IMR-90 (cell line): Measurements from ENCODE around the gene MAP7. TPM values are rescaled to one million over a fixed set of nuclear protein-coding genes. Genes with fewer than 3 reads are reported as not detected.

ENCODE experiments used
- ATAC-seq: fragments of 200-7000 bp; cut with Tn5 transposase; 2 replicates; pipeline ENCODE4 v1.9.1; 2020; ENCODE audit warnings: low read depth, mild to moderate bottlenecking, moderate library complexity
- BruUV-seq: library from RNA; stranded (reverse); fragments of 400-500 nt; replicated peaks from 2 replicates; lab custom pipeline; 2021; lab: Mats Ljungman, UMichigan
- CTCF ChIA-PET: fragments of 300-600 bp; formaldehyde crosslinking; extraction: SDS; loops from one replicate; lab custom pipeline; 2021; ENCODE audit warnings: antibody characterized with exemption; lab: Yijun Ruan, JAX
- POLR2A ChIA-PET: fragments of 300-600 bp; sonication (Branson Sonifier 250); formaldehyde crosslinking; loops from one replicate; lab custom pipeline; 2022; ENCODE audit warnings: antibody characterized with exemption; ENCODE audit not compliant: unreplicated experiment; lab: Charles Lee
- DNase-seq: peaks from one replicate; pipeline ENCODE4 v3.0.0; 2013
- H2AFZ ChIP-seq: replicated peaks from 2 replicates; pipeline ENCODE3; 2013; ENCODE audit warnings: low read length, mild to moderate bottlenecking; ENCODE audit not compliant: poor library complexity
- H2AK5ac ChIP-seq: 2 replicates; pipeline ENCODE4 v1.6.1; 2013; ENCODE audit warnings: low read depth, low read length, inconsistent platforms
- H2AK9ac ChIP-seq: replicated peaks from 2 replicates; pipeline ENCODE3; 2013; ENCODE audit warnings: mild to moderate bottlenecking, low read depth, low read length, moderate library complexity; ENCODE audit not compliant: poor library complexity
- H2BK120ac ChIP-seq: 2 replicates; pipeline ENCODE4 v1.6.1; 2013; ENCODE audit warnings: low read depth, low read length, inconsistent platforms
- H2BK15ac ChIP-seq: 3 replicates; pipeline ENCODE4 v1.6.1; 2013; ENCODE audit warnings: low read depth, low read length, inconsistent platforms
- H2BK20ac ChIP-seq: 2 replicates; pipeline ENCODE4 v1.6.1; 2013; ENCODE audit warnings: low read depth, mild to moderate bottlenecking, inconsistent platforms, low read length, moderate library complexity
- H2BK5ac ChIP-seq: 2 replicates; pipeline ENCODE4 v1.6.1; 2013; ENCODE audit warnings: mild to moderate bottlenecking, low read depth, low read length, inconsistent platforms; ENCODE audit not compliant: poor library complexity, severe bottlenecking
- H3K14ac ChIP-seq: replicated peaks from 2 replicates; pipeline ENCODE4 v1.6.1; 2013; ENCODE audit warnings: low read depth, low read length, inconsistent platforms
- H3K18ac ChIP-seq: 2 replicates; pipeline ENCODE4 v1.6.1; 2013; ENCODE audit warnings: low read depth, low read length, control low read depth
- H3K23ac ChIP-seq: 2 replicates; pipeline ENCODE4 v1.6.1; 2013; ENCODE audit warnings: low read depth, low read length, inconsistent platforms
- H3K27ac ChIP-seq: 2 replicates; pipeline ENCODE4 v1.5.1; 2013; ENCODE audit warnings: mild to moderate bottlenecking, control low read depth, low read length; ENCODE audit not compliant: insufficient read depth
- H3K27me3 ChIP-seq: 2 replicates; pipeline ENCODE4 v1.6.1; 2013; ENCODE audit warnings: low read length; ENCODE audit not compliant: control insufficient read depth, insufficient read depth
- H3K36me3 ChIP-seq: 2 replicates; pipeline ENCODE4 v1.6.1; 2013; ENCODE audit warnings: low read length, mixed read lengths; ENCODE audit not compliant: control insufficient read depth, insufficient read depth
- H3K4ac ChIP-seq: 2 replicates; pipeline ENCODE4 v1.6.1; 2013; ENCODE audit warnings: low read depth, low read length, inconsistent platforms
- H3K4me1 ChIP-seq: 2 replicates; pipeline ENCODE4 v1.6.1; 2013; ENCODE audit warnings: low read length, mixed read lengths; ENCODE audit not compliant: control insufficient read depth, insufficient read depth
- H3K4me2 ChIP-seq: 2 replicates; pipeline ENCODE4 v1.6.1; 2013; ENCODE audit warnings: low read depth, mild to moderate bottlenecking, control low read depth, low read length, moderate library complexity
- H3K4me3 ChIP-seq: 2 replicates; pipeline ENCODE4 v1.5.1; 2013; ENCODE audit warnings: low read depth, mild to moderate bottlenecking, control low read depth, low read length, moderate library complexity; ENCODE audit not compliant: insufficient read depth
- H3K56ac ChIP-seq: 2 replicates; pipeline ENCODE4 v1.6.1; 2013; ENCODE audit warnings: low read length, inconsistent platforms; ENCODE audit not compliant: insufficient read depth; ENCODE audit errors: extremely low read depth
- H3K79me1 ChIP-seq, 2 experiments: 2 replicates each; pipeline ENCODE4 v1.6.1; 2013; ENCODE audit warnings: low read length in 2 of 2, inconsistent platforms in 1 of 2, low read depth in 1 of 2
- H3K9ac ChIP-seq: 2 replicates; pipeline ENCODE4 v1.6.1; 2013; ENCODE audit warnings: low read depth, low read length, control low read depth
- H3K9me1 ChIP-seq: 2 replicates; pipeline ENCODE4 v1.6.1; 2013; ENCODE audit warnings: low read length, inconsistent platforms; ENCODE audit not compliant: insufficient read depth
- H3K9me3 ChIP-seq: 2 replicates; pipeline ENCODE4 v1.6.1; 2013; ENCODE audit warnings: low read length; ENCODE audit not compliant: control insufficient read depth, insufficient read depth
- H4K20me1 ChIP-seq: 2 replicates; pipeline ENCODE4 v1.6.1; 2013; ENCODE audit warnings: low read length, inconsistent platforms; ENCODE audit not compliant: insufficient read depth
- H4K5ac ChIP-seq: 2 replicates; pipeline ENCODE4 v1.6.1; 2013; ENCODE audit warnings: mild to moderate bottlenecking, low read depth, low read length, control low read depth
- H4K8ac ChIP-seq, 2 experiments: 2 replicates each; pipeline ENCODE4 v1.6.1; 2013; ENCODE audit warnings: low read depth in 2 of 2, low read length in 2 of 2, control low read depth in 1 of 2, inconsistent platforms in 1 of 2
- H4K91ac ChIP-seq: 2 replicates; pipeline ENCODE4 v1.6.1; 2013; ENCODE audit warnings: low read depth, low read length, inconsistent platforms; ENCODE audit not compliant: insufficient read depth
- BHLHE40 ChIP-seq: fragments of 150-350 bp; IDR thresholded peaks from 2 replicates; pipeline ENCODE4 v1.6.1; 2016; ENCODE audit warnings: mild to moderate bottlenecking, low read depth, low read length
- CHD1 ChIP-seq: IDR thresholded peaks from 2 replicates; pipeline ENCODE4 v1.6.1; 2012; ENCODE audit warnings: low read depth, low read length, improper control_type of control experiment
- CTCF ChIP-seq: conservative IDR thresholded peaks from 2 replicates; pipeline ENCODE4 v1.5.1; 2012; ENCODE audit warnings: mild to moderate bottlenecking, low read depth, low read length, improper control_type of control experiment
- ELK1 ChIP-seq: fragments of 150-350 bp; IDR thresholded peaks from 2 replicates; pipeline ENCODE4 v1.6.1; 2016; ENCODE audit warnings: low read depth, mild to moderate bottlenecking, low read length, moderate library complexity, borderline replicate concordance
- MAZ ChIP-seq: IDR thresholded peaks from 2 replicates; pipeline ENCODE4 v1.6.1; 2012; ENCODE audit warnings: low read depth, mild to moderate bottlenecking, low read length, improper control_type of control experiment, moderate library complexity, borderline replicate concordance
- POLR2A ChIP-seq: IDR thresholded peaks from 2 replicates; pipeline ENCODE4 v1.6.1; 2012; ENCODE audit warnings: mild to moderate bottlenecking, low read depth, low read length
- SMC3 ChIP-seq: fragments of 150-350 bp; IDR thresholded peaks from 2 replicates; pipeline ENCODE4 v1.6.1; 2016; ENCODE audit warnings: low read depth, mild to moderate bottlenecking, antibody characterized with exemption, low read length, moderate library complexity
- USF2 ChIP-seq: fragments of 150-350 bp; IDR thresholded peaks from 2 replicates; pipeline ENCODE4 v1.6.1; 2017; ENCODE audit warnings: mild to moderate bottlenecking, antibody characterized with exemption, low read length, low read depth
- WGBS, 2 experiments: methylation state at CpG; one replicate each; pipeline versions ENCODE4 v1.1.5 to v1.1.7; 2013; ENCODE audit warnings: missing lambda C conversion rate in 2 of 2; ENCODE audit not compliant: insufficient read length in 1 of 2; ENCODE audit errors: extremely low coverage in 2 of 2; 5-methylcytosine and 5-hydroxymethylcytosine counted together
- dilution Hi-C: fragments of 300-500 bp; cut with HindIII; formaldehyde crosslinking; loops from one replicate; pipeline ENCODE4 v1.14.3; 2018; ENCODE audit warnings: low sequenced_read_pairs; ENCODE audit not compliant: unreplicated experiment
- in situ Hi-C: fragments of 300-500 bp; cut with MboI; formaldehyde crosslinking; loops from 3 replicates; pipeline ENCODE4 v1.14.3; 2019; ENCODE audit warnings: low sequenced_read_pairs, inconsistent platforms, mixed read lengths
- intact Hi-C: fragments of 100-400 bp; cut with micrococcal nuclease; formaldehyde crosslinking; loops from 2 replicates; pipeline ENCODE4 v1.10.0; 2022
- polyA plus RNA-seq, 3 experiments: library from polyadenylated mRNA; depleted of rRNA; stranded (reverse); fragments of >200 nt; gene quantifications; 2 replicates each; pipeline ENCODE4 v1.2.3, GENCODE V29; 2012; ENCODE audit warnings: low replicate concordance in 1 of 3
- total RNA-seq: library from RNA; depleted of rRNA; stranded (reverse); fragments of >200 nt; gene quantifications from 2 replicates; pipeline ENCODE4 v1.2.3, GENCODE V29; 2012

The MAP7 gene
- total and polyA plus RNA-seq, 2 of the 4 experiments (the other 2 are of a cell fraction) = 0.19 to 0.36 TPM

GRCh38 chr6:136551103-136551502, 881 bp upstream of the MAP7 start:
- intact Hi-C loops = no loop called here
- no peak overlapping the region for H2AK5ac ChIP-seq
- no peaks in the 10 kb centered on the region for H3K9me3 ChIP-seq
- H3K9me1 ChIP-seq = no peaks in the 10 kb centered on the region
- peaks cover 27% of the 10 kb centered on the region for H3K27me3 ChIP-seq
- H4K20me1 ChIP-seq = no peaks in the 10 kb centered on the region
- ATAC-seq (no peak), DNase-seq (no peak)
- H2AFZ ChIP-seq = no peak overlapping the region
- no peak overlapping the region for H3K9ac ChIP-seq
- no peak overlapping the region for H2BK5ac ChIP-seq
- H4K8ac ChIP-seq = no peak overlapping the region
- H3K4me1 ChIP-seq = peaks cover 3% of the 10 kb centered on the region; the same call in 1 of the 2 replicates
- no peaks in the 10 kb centered on the region for H3K79me1 ChIP-seq
- H3K4me3 ChIP-seq = no peak overlapping the region
- 100% methylated on average over 1 of the region's 8 CpGs; no CpG with 5 or more reads in 1 of the 2 experiments for whole genome bisulfite sequencing, 2 experiments
- H3K4me2 ChIP-seq = no peak overlapping the region
- TF ChIP-seq USF2 (no peak), MAZ (no peak), BHLHE40 (no peak), SMC3 (no peak), CHD1 (no peak), POLR2A (no peak), CTCF (no peak), ELK1 (no peak)
- peaks cover 1% of the 10 kb centered on the region; the same call in 1 of the 2 replicates for H3K36me3 ChIP-seq
- H3K14ac ChIP-seq = no peak overlapping the region
- BruUV-seq = no TSS peak
- H3K23ac ChIP-seq = peak overlapping the region; percentile 47; the same call in 1 of the 2 replicates
- dilution Hi-C loops = no loop called here
- H3K18ac ChIP-seq = no peak overlapping the region
- H3K56ac ChIP-seq = no peak overlapping the region
- no peak overlapping the region for H2AK9ac ChIP-seq
- ChIA-PET CTCF (interaction anchor here (1.1 to 1.3 kb wide), 5 partner anchors 9 to 254 kb away, joined by 3 to 8 read pairs (median 3); no protein-coding TSS in a partner anchor), POLR2A (no interaction called here)
- in situ Hi-C loops = no loop called here
- H3K27ac ChIP-seq = no peak overlapping the region
- H4K5ac ChIP-seq = no peak overlapping the region
- no peak overlapping the region for H2BK20ac ChIP-seq
- H2BK15ac ChIP-seq = no peak overlapping the region
- H4K91ac ChIP-seq = no peak overlapping the region
- H2BK120ac ChIP-seq = no peak overlapping the region
- no peak overlapping the region for H3K4ac ChIP-seq
